HuH-7.5 (cell line): Measurements from ENCODE around the gene SLAMF7.

ENCODE experiments used
- DNase-seq: peaks from one replicate; pipeline ENCODE4 v3.0.0; 2011; ENCODE audit warnings: low spot score

Gene SLAMF7

GRCh38 chr1:160800645-160801408 lies 61.8 kb downstream of the SLAMF7 start:
- DNase-seq, result no peak

GRCh38 chr1:160801836-160802580 lies 63.0 kb downstream of the SLAMF7 start:
- DNase-seq, result no peak
